CD14-positive monocyte (primary cell): ENCODE results near the gene GPHA2. TPM values are rescaled to one million over a fixed set of nuclear protein-coding genes. Genes with fewer than 3 reads are reported as not detected.

ENCODE experiments used
- DNase-seq, 3 donors: peaks; one replicate each; pipeline ENCODE4 v3.0.0-alpha.2; 2011 to 2022
- H2AFZ ChIP-seq: 2 replicates; pipeline ENCODE4 v1.6.0; 2012; ENCODE audit warnings: mild to moderate bottlenecking, low read depth, low read length, inconsistent platforms; ENCODE audit not compliant: insufficient read depth, poor library complexity, severe bottlenecking
- H3K27ac ChIP-seq, 2 donors: 1 replicate in 1 of 2; 2 replicates in 1 of 2; pipeline ENCODE4 v1.5.1; 2012 to 2013; ENCODE audit warnings: low read length in 2 of 2, control low read depth in 1 of 2, inconsistent platforms in 1 of 2, low read depth in 1 of 2, mild to moderate bottlenecking in 1 of 2
- H3K27me3 ChIP-seq, 2 donors: one replicate each; pipeline versions ENCODE4 v1.6.0 to v1.6.1; 2011 to 2013; ENCODE audit warnings: low read length in 2 of 2; ENCODE audit not compliant: control insufficient read depth in 2 of 2, insufficient read depth in 2 of 2
- H3K36me3 ChIP-seq, 2 donors: replicated peaks in 1 of 2; 1 replicate in 1 of 2; 2 replicates in 1 of 2; pipeline versions ENCODE4 v1.5.1 to v1.6.1; 2012 to 2013; ENCODE audit warnings: low read length in 2 of 2, control low read depth in 1 of 2, inconsistent platforms in 1 of 2, mild to moderate bottlenecking in 1 of 2; ENCODE audit not compliant: insufficient read depth in 2 of 2, control insufficient read depth in 1 of 2
- H3K4me1 ChIP-seq, 2 donors: 1 replicate in 1 of 2; 2 replicates in 1 of 2; pipeline versions ENCODE4 v1.5.1 to v1.6.1; 2012 to 2013; ENCODE audit warnings: low read length in 2 of 2, control low read depth in 1 of 2, inconsistent platforms in 1 of 2, mild to moderate bottlenecking in 1 of 2, moderate library complexity in 1 of 2; ENCODE audit not compliant: insufficient read depth in 2 of 2, control insufficient read depth in 1 of 2
- H3K4me2 ChIP-seq: replicated peaks from 2 replicates; pipeline ENCODE3; 2012; ENCODE audit warnings: low read length, moderate library complexity, mild to moderate bottlenecking; ENCODE audit not compliant: poor library complexity, severe bottlenecking; ENCODE audit errors: extremely low read depth
- H3K4me3 ChIP-seq, 3 experiments: fragments of 200-600 bp in 1 of 3; sonication (generic) in 1 of 3; replicated peaks in 1 of 3; 1 replicate in 2 of 3; 2 replicates in 1 of 3; pipeline ENCODE4 v1.5.1; 2011 to 2013; ENCODE audit warnings: low read length in 3 of 3, mild to moderate bottlenecking in 3 of 3, control low read depth in 2 of 3, low read depth in 2 of 3, inconsistent platforms in 1 of 3, moderate library complexity in 1 of 3
- H3K79me2 ChIP-seq: 2 replicates; pipeline ENCODE4 v1.6.0; 2012; ENCODE audit warnings: mild to moderate bottlenecking, control low read depth, inconsistent platforms, low read length, moderate library complexity; ENCODE audit not compliant: insufficient read depth
- H3K9ac ChIP-seq: 2 replicates; pipeline ENCODE4 v1.6.0; 2017; ENCODE audit warnings: low read length, mild to moderate bottlenecking; ENCODE audit not compliant: insufficient read depth, poor library complexity, severe bottlenecking
- H3K9me3 ChIP-seq, 2 donors: replicated peaks in 1 of 2; 1 replicate in 1 of 2; 2 replicates in 1 of 2; pipeline versions ENCODE4 v1.5.1 to v1.6.1; 2012 to 2013; ENCODE audit warnings: low read length in 2 of 2, control low read depth in 1 of 2; ENCODE audit not compliant: control insufficient read depth in 1 of 2, insufficient read depth in 1 of 2
- H4K20me1 ChIP-seq: 2 replicates; pipeline ENCODE4 v1.6.0; 2012; ENCODE audit warnings: mild to moderate bottlenecking, low read length, control low read depth, moderate library complexity; ENCODE audit not compliant: insufficient read depth
- H3K27ac Mint-ChIP-seq, 7 donors: one replicate each; pipeline ENCODE4 v1.8.0; 2020; ENCODE audit warnings: mild to moderate bottlenecking in 7 of 7, mixed read lengths in 7 of 7, moderate library complexity in 6 of 7, inconsistent platforms in 2 of 7
- H3K27me3 Mint-ChIP-seq, 3 donors: one replicate each; pipeline ENCODE4 v1.8.0; 2021 to 2022; ENCODE audit warnings: low read depth in 3 of 3, mild to moderate bottlenecking in 3 of 3, mixed read lengths in 3 of 3, moderate library complexity in 3 of 3, inconsistent platforms in 1 of 3
- H3K36me3 Mint-ChIP-seq, 2 donors: one replicate each; pipeline ENCODE4 v1.8.0; 2020; ENCODE audit warnings: mixed read lengths in 2 of 2, inconsistent platforms in 1 of 2, mild to moderate bottlenecking in 1 of 2
- H3K4me1 Mint-ChIP-seq: one replicate; pipeline ENCODE4 v1.8.0; 2020; ENCODE audit warnings: mild to moderate bottlenecking, mixed read lengths
- H3K4me3 Mint-ChIP-seq, 2 donors: one replicate each; pipeline ENCODE4 v1.8.0; 2020; ENCODE audit warnings: mild to moderate bottlenecking in 2 of 2, mixed read lengths in 2 of 2, moderate library complexity in 1 of 2
- H3K9me3 Mint-ChIP-seq, 7 donors: one replicate each; pipeline ENCODE4 v1.8.0; 2020 to 2022; ENCODE audit warnings: mixed read lengths in 7 of 7, mild to moderate bottlenecking in 6 of 7, moderate library complexity in 6 of 7, inconsistent platforms in 2 of 7
- WGBS: methylation state at CpG from one replicate; pipeline ENCODE4 v1.1.5; 2013; ENCODE audit warnings: missing lambda C conversion rate; ENCODE audit not compliant: insufficient coverage; 5-methylcytosine and 5-hydroxymethylcytosine counted together
- intact Hi-C, 2 donors: fragments of 100-400 bp; cut with micrococcal nuclease; formaldehyde crosslinking; loops; one replicate each; pipeline versions ENCODE4 v1.15.0 to v1.15.1; 2023
- polyA plus RNA-seq, 3 donors: library from polyadenylated mRNA; depleted of rRNA in 1 of 3; unstranded in 2 of 3; stranded (reverse) in 1 of 3; fragments of 300-500 nt in 2 of 3; fragments of >200 nt in 1 of 3; fragmentation: Illumina TruSeq in 2 of 3; gene quantifications; 1 replicate in 2 of 3; 2 replicates in 1 of 3; pipeline ENCODE4 v1.2.3, GENCODE V29; 2012 to 2021
- TF ChIP-seq, protein P1 (sequence below): fragments of 200-600 bp; IDR thresholded peaks from one replicate; pipeline ENCODE4 v1.8.0; 2022; ENCODE audit warnings: antibody characterized with exemption, mild to moderate bottlenecking

The GPHA2 gene
- polyA plus RNA-seq, 3 donors: not detected

DNA sequence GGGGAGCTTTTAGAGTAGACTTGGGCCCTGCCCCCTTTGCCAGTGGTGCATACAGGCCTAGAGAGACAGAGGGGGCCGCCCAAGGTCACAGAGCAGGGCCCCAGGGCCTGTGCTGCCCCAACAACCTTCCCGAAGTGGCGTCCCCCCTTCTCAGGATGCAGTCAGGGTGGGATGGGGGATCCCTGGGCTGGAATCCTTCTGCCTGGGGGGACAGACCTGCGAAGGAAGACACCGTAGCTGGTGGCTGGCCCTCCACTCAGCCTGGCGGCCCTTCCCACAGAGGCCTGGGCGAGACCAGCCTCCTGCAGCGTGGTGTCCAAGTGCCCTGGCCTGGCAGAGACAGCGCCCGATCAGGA is 42.9 kb downstream of the GPHA2 start:
- Mint-ChIP-seq H3K4me3 (no peak overlapping the region), H3K9me3 (no peaks in the 10 kb centered on the region), H3K27ac (no peak overlapping the region), H3K4me1 (peaks cover 16% of the 10 kb centered on the region), H3K27me3 (peaks cover 4 to 5% (median 5%) of the 10 kb centered on the region in 3 donors), H3K36me3 (peaks cover 24 to 26% of the 10 kb centered on the region in 2 donors)
- Histone ChIP-seq H3K9ac (no peak overlapping the region), H3K4me1 (peaks cover 19 to 24% of the 10 kb centered on the region in 2 donors), H3K9me3 (no peaks in the 10 kb centered on the region), H2AFZ (no peak overlapping the region), H3K4me2 (no peak overlapping the region), H3K27ac (no peak overlapping the region), H3K27me3 (no peaks in the 10 kb centered on the region), H4K20me1 (peaks cover 6% of the 10 kb centered on the region), H3K36me3 (peaks cover 28 to 32% of the 10 kb centered on the region in 2 donors), H3K79me2 (no peaks in the 10 kb centered on the region), H3K4me3 (no peak overlapping the region)
- intact Hi-C loops: loop anchor here in 1 of 2 donors (1.0 kb wide), 1 partner anchor 46 kb away; no protein-coding TSS in a partner anchor
- no peak for DNase-seq
- WGBS: 100% methylated on average over 6 of the region's 10 CpGs
- TF ChIP-seq, protein P1, sequence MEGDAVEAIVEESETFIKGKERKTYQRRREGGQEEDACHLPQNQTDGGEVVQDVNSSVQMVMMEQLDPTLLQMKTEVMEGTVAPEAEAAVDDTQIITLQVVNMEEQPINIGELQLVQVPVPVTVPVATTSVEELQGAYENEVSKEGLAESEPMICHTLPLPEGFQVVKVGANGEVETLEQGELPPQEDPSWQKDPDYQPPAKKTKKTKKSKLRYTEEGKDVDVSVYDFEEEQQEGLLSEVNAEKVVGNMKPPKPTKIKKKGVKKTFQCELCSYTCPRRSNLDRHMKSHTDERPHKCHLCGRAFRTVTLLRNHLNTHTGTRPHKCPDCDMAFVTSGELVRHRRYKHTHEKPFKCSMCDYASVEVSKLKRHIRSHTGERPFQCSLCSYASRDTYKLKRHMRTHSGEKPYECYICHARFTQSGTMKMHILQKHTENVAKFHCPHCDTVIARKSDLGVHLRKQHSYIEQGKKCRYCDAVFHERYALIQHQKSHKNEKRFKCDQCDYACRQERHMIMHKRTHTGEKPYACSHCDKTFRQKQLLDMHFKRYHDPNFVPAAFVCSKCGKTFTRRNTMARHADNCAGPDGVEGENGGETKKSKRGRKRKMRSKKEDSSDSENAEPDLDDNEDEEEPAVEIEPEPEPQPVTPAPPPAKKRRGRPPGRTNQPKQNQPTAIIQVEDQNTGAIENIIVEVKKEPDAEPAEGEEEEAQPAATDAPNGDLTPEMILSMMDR: no peak

DNA sequence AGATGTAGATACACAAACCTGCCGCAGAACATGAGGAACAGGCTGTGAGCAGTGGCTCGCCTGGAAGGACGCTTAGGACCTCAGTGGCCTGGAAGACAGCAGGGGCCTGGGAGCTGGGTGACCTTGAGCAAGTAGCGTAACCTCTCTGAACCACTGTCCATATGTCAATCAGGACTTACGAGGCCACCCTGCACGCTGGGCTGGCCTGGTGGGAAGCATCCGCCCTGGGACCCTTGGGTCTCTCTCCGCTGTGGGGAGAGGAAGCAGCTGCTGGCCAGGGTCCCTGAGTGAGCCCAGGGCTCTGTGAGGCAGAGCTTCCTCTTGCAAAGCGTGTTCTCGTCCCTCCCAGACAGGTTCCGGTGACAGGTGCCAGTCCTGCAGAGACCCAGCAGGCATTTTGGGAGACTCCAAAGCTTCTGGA is 43.3 kb downstream of the GPHA2 start:
- H3K36me3 ChIP-seq: peaks cover 24 to 28% of the 10 kb centered on the region in 2 donors
- no peak overlapping the region for H3K9ac ChIP-seq
- peaks cover 19% of the 10 kb centered on the region for H3K4me1 Mint-ChIP-seq

More for the DNA sequence above, 43.3 kb downstream of the GPHA2 start:
- Histone ChIP-seq H4K20me1 (peaks cover 6% of the 10 kb centered on the region), H3K4me2 (no peak overlapping the region), H3K79me2 (no peaks in the 10 kb centered on the region), H3K4me1 (peaks cover 23 to 28% of the 10 kb centered on the region in 2 donors), H3K27ac (no peak overlapping the region), H3K4me3 (no peak overlapping the region), H3K9me3 (no peaks in the 10 kb centered on the region), H2AFZ (no peak overlapping the region), H3K27me3 (no peaks in the 10 kb centered on the region)
- WGBS: 76% methylated on average over 9 of the region's 11 CpGs
- Mint-ChIP-seq H3K9me3 (no peaks in the 10 kb centered on the region), H3K27ac (no peak overlapping the region), H3K4me3 (no peak overlapping the region), H3K36me3 (peaks cover 22% of the 10 kb centered on the region in 2 donors), H3K27me3 (peaks cover 4 to 6% (median 5%) of the 10 kb centered on the region in 3 donors)
- no peak for DNase-seq
- TF ChIP-seq, protein P1: no peak
- intact Hi-C loops: no loop called here
